GM19238 (cell line): ENCODE results near the gene IGFL1.
"Not testable (repeated sequence)": the region's sequence is repeated elsewhere in the genome, so short reads cannot be mapped to it uniquely, and the experiment has no call there.

Source experiments
- DNase-seq: peaks from one replicate; pipeline ENCODE4 v3.0.0; 2011; ENCODE audit warnings: low spot score; ENCODE audit not compliant: insufficient read length

The IGFL1 gene

DNA sequence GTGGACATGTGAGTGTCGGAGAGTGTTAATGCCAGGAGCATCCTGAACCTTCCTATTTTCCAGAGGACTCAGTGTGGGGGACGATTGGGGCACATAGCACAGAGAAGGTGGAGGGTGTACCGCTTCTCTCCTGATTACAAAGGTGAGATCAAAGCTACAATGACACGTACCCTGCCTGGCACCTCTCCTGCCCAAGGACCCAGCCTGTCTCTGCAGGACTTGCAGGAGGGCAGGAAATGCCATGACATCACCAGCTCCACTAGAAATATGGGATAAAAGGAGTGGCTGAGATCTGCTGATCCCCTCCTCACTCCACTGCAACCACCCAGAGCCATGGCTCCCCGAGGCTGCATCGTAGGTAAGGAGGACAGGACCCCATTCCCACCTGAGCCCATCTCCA is at the start of gene IGFL1:
Gene IGFL1 (plus strand): TSS at position 301 of the 400 bp plus-strand sequence. CDS start 33 bp downstream, at position 334.
- no peak for DNase-seq

DNA sequence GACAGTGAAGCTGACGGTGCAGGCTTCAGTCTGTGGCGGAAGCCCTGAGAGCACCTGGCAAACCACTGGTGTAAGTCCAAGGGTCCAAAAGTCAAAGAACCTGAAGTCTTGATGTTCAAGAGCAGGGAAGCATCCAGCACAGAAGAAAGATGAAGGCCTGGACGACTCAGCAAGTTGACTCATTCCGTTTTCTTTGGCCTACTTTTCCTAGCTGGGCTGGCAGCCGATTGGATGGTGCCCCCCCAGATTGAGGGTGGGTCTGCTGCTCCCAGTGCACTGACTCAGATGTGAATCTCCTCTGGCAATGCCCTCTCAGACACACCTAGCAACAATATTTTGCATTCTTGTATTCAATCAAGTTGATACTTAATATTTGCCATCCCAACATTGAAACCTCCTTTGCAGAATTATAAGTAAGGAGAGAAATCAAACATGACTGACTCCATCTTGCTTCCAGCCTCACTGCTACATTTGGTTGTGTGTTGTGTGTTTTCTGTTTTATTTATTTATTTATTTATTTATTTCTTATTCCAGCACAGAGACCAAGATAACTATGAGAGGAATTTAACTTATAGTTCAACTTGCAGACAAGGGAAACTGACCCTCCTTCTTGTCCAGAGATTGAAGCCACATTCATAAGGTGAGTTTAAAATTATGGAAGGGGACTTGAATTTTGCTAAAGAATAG is 48.7 kb upstream of the IGFL1 start:
- no peak for DNase-seq

DNA sequence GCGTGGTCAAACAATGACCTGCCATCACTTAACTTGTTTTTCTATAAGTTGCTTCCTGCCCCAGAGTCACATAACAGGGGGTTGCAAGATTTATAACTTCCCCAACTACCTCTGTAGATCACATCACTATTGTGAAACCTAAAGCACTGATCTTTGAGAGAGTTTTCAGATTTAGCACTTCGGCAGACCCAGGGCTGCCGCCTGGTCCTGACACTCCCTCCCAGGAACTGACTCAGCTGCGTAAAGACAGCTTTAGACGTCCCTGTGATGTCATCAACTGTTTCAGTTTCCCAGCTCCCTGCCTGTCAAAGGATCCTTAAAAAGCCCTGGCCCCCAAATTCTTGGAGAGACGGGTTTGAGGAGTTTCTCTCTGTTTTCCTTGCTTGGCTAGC is 48.2 kb upstream of the IGFL1 start:
- no peak for DNase-seq

DNA sequence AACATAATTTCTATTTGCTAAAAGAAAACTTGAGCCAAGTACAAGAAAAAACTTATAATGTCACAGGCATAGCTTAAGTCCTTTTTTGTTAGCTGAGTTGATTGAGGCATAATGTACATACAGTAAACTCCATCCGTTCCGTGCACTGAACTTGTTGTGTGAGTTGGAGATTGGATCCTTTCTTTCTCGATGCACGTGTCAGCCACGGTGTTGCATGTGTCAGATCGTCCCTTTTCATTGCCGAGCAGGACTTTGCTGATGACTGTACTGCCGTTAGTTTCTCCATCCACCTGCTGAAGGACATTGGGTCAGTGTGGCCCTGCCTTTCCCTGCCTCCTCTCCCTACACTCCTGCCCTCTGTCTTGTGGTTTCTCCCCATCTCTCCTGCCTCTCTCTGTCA is 47.1 kb upstream of the IGFL1 start:
- no peak for DNase-seq

DNA sequence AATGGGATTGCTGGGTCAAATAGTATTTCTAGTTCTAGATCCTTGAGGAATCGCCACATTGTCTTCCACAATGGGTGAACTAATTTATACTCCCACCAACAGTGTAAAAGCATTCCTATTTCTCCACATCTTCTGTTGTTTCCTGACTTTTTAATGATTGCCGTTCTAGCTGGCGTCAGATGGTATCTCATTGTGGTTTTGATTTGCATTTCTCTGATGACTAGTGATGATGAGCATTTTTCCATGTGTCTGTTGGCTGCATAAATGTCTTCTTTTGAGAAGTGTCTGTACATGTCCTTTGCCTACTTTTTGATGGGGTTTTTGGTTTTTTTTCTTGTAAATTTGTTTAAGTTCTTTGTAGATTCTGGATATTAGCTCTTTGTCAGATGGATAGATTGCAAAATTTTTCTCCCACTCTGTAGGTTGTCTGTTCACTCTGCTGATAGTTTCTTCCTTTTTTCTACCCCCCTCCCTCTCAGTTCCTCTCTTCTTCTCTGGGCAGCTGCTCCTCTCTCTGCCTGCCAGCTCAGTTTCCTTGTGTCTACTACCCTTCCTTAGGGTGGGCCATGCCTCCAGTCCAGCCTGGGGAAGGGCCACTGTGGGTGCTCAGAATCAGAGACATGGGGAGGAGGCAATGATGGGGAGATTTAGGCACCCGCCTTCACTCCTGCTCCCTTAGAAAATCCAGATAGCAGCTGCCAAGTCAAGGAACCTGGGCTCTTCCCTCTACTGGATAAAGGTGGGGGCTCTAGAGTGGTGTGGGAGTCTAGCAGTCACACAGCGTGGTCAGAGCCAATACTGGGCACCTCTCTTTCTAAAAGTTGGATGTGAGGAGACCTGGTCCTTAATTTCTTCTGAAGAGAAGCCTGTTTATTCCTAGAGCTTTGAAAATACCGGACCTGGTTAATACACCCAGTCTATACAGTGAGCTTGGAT is 44.5 kb upstream of the IGFL1 start:
- not testable (repeated sequence) for DNase-seq

GRCh38 chr19:46186101-46186716 is 43.3 kb upstream of the IGFL1 start:
- no peak for DNase-seq

GRCh38 chr19:46186717-46187101 is 42.8 kb upstream of the IGFL1 start:
- no peak for DNase-seq

GRCh38 chr19:46189971-46190888 is 39.3 kb upstream of the IGFL1 start:
- no peak for DNase-seq

DNA sequence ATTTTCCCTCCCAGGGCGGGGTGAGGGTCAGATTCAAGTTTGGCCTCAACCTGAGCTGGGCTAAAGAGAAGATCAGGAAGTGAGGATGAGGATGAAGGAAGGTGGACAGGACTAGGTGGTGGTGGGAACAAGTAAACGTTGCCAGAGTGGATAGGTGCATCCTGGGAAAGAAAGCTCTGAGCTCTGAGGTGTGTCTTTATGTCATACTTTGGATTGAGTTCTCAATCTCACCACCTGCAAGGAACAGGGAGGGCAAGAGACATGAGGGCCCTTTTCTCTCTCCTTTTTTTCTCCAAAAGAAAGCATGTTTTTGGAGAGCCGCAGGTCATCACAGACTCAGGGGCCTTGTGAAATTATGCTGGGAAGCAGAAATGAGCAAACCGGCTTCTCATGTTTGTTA is 38.2 kb upstream of the IGFL1 start:
- DNase-seq: no peak

- no peak for DNase-seq
Measured at GRCh38 chr19:46191972-46192371, 37.6 kb upstream of the IGFL1 start.

DNA sequence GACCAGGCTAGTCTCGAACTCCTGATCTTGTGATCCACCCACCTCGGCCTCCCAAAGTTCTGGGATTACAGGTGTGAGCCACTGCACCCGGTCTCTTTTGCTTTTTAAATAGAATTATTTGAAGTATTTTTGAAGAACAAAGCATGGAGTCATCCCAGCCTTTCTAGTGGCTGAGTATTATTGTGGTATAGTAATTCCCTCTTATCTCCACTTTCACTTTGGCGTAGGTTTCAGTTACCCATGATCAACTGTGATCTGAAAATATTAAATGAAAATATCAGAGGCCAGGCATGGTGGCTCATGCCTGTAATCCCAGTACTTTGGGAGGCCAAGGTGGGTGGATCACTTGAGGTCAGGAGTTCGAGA is 36.9 kb upstream of the IGFL1 start:
- DNase-seq: not testable (repeated sequence)

DNA sequence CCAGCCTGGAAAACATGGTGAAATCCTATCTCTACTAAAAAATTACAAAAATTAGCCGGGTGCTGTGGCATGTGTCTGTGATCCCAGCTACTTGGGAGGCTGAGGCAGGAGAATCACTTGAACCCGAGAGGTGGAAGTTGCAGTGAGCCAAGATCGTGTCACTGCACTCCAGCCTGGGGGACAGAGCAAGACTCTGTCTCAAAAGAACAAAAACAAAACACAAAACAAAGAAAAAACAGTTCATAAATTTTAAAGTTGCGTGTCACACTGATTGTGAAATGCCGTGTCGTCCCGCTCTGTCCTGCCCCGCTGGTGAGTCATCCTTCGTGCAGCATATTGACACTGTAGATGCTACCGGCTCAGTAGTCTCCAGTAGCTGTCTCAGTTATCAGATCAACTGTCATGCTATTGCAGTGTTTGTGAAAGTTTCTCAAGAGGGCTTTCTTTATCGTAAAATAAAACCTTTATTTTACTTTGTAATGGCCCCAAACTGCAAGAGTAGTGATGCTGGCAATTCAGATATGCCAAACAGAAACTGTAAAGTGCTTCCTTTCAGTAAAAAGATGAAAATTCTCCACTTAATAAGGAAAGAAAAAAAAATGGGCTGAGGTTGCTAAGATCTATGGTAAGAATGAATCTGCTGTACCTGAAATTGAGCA is 36.4 kb upstream of the IGFL1 start:
- no peak for DNase-seq

GRCh38 chr19:46193678-46194077 is 35.9 kb upstream of the IGFL1 start:
- no peak for DNase-seq

DNA sequence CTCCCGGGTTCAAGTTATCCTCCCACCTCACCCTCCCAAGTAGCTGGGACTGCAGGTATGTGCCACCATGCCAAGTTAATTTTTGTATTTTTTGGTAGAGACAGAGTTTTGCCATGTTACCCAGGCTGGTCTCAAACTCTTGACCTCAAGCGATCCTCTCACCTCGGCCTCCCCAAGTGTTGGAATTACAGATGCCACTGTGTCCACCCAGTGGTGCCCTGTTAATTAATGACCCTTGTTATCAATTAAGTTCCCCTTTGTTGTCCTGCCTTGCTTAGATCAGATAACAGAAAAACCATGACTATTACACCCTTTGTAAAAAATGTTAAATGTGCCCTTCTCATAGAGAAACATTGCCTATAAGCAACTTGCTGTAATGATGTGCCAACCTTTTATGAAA is 34.4 kb upstream of the IGFL1 start:
- DNase-seq: no peak

DNA sequence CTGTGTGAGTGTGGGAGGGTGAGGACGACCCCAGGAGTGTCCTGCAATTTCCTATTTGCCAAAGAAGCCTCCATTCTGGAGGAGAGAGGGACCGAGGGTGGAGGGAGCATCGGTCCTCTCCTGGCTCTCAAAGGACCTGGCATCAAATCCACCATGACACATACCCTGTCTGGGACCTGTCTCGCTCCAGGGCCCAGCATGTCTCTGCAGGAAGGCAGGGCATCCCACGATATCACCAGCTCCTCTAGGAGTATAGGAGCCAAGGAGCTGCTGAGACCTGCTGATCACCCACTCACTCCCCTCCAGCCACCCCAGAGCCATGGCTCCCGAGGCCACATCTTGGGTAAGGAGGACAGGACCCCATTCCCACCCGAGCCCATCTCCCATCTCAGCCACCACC is 33.6 kb upstream of the IGFL1 start:
- DNase-seq: not testable (repeated sequence)

GRCh38 chr19:46196410-46197124 is 33.0 kb upstream of the IGFL1 start:
- no peak for DNase-seq

GRCh38 chr19:46197314-46198070 is 32.0 kb upstream of the IGFL1 start:
- no peak for DNase-seq

DNA sequence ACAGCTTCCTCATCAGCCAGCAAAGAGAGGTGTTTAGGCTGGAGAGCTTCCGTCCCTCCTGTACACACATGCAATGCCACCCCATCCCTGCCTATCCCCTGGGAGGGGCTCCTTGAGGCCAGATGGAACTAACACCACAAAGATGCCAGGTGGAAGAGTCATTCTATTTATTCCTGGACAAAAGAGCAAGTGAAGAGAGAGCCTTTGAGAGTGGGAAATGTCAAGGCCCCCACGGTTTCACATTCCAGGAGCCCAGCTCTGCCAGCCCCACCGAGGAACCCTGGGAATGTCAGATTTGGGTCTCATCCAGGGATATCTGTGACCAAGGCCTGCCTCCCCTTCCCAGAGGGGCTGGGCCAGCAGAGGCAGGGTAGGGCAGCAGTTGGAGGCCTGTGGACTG is 30.8 kb upstream of the IGFL1 start:
- no peak for DNase-seq
